ENCODE results near the gene LRSAM1. TPM values are rescaled to one million over a fixed set of nuclear protein-coding genes. Genes with fewer than 3 reads are reported as not detected.

LRSAM1 gene
- total RNA-seq, 1 donor from 2014 or later: 27.5 TPM

- Mint-ChIP-seq H3K9me3 (ENCODE audit: low read depth) (no peaks in the 10 kb centered on the region), H3K27ac (ENCODE audit: unreplicated experiment) (no peak overlapping the region), H3K4me1 (ENCODE audit: low read depth) (no peaks in the 10 kb centered on the region), H3K4me3 (ENCODE audit: unreplicated experiment) (no peak overlapping the region), H3K36me3 (ENCODE audit: low read depth) (peaks cover 4% of the 10 kb centered on the region), H3K27me3 (ENCODE audit: low read depth) (no peaks in the 10 kb centered on the region)
- no peak for TF ChIP-seq CTCF (IDR thresholded peaks at IDR 0.05)
- DNase-seq (ENCODE audit: low spot score): peak; percentile 87
Measured at GRCh38 chr9:127405344-127406125, 45.8 kb upstream of the LRSAM1 start.

GRCh38 chr9:127406799-127407491, 44.4 kb upstream of the LRSAM1 start:
- Mint-ChIP-seq H3K27me3 (ENCODE audit: low read depth) (no peaks in the 10 kb centered on the region), H3K27ac (ENCODE audit: unreplicated experiment) (no peak overlapping the region), H3K4me3 (ENCODE audit: unreplicated experiment) (no peak overlapping the region), H3K4me1 (ENCODE audit: low read depth) (no peaks in the 10 kb centered on the region), H3K9me3 (ENCODE audit: low read depth) (no peaks in the 10 kb centered on the region), H3K36me3 (ENCODE audit: low read depth) (peaks cover 4% of the 10 kb centered on the region)
- peak; percentile 68 for DNase-seq (ENCODE audit: low spot score)
- TF ChIP-seq CTCF (IDR thresholded peaks at IDR 0.05): no peak

- Mint-ChIP-seq H3K4me3 (ENCODE audit: unreplicated experiment) (no peak overlapping the region), H3K27me3 (ENCODE audit: low read depth) (no peaks in the 10 kb centered on the region), H3K27ac (ENCODE audit: unreplicated experiment) (no peak overlapping the region), H3K9me3 (ENCODE audit: low read depth) (no peaks in the 10 kb centered on the region), H3K4me1 (ENCODE audit: low read depth) (no peaks in the 10 kb centered on the region), H3K36me3 (ENCODE audit: low read depth) (peaks cover 4% of the 10 kb centered on the region)
- DNase-seq (ENCODE audit: low spot score): no peak
- no peak for TF ChIP-seq CTCF (IDR thresholded peaks at IDR 0.05)
Measured at GRCh38 chr9:127407492-127407843, 43.8 kb upstream of the LRSAM1 start.

GRCh38 chr9:127411122-127411521, 40.2 kb upstream of the LRSAM1 start:
- no peak overlapping the region for H3K27ac Mint-ChIP-seq (ENCODE audit: unreplicated experiment)
- TF ChIP-seq CTCF (IDR thresholded peaks at IDR 0.05): no peak

GRCh38 chr9:127415141-127415540, 36.2 kb upstream of the LRSAM1 start:
- DNase-seq (ENCODE audit: low spot score): no peak
- TF ChIP-seq CTCF (IDR thresholded peaks at IDR 0.05): no peak
- Mint-ChIP-seq H3K27ac (ENCODE audit: unreplicated experiment) (no peak overlapping the region), H3K27me3 (ENCODE audit: low read depth) (no peaks in the 10 kb centered on the region), H3K9me3 (ENCODE audit: low read depth) (no peaks in the 10 kb centered on the region), H3K36me3 (ENCODE audit: low read depth) (no peaks in the 10 kb centered on the region), H3K4me3 (ENCODE audit: unreplicated experiment) (no peak overlapping the region), H3K4me1 (ENCODE audit: low read depth) (peaks cover 5% of the 10 kb centered on the region)

More at GRCh38 chr9:127411122-127411521, 40.2 kb upstream of the LRSAM1 start:
- no peak for DNase-seq (ENCODE audit: low spot score)
- no peaks in the 10 kb centered on the region for H3K36me3 Mint-ChIP-seq (ENCODE audit: low read depth)
- no peaks in the 10 kb centered on the region for H3K9me3 Mint-ChIP-seq (ENCODE audit: low read depth)
- no peak overlapping the region for H3K4me3 Mint-ChIP-seq (ENCODE audit: unreplicated experiment)
- no peaks in the 10 kb centered on the region for H3K27me3 Mint-ChIP-seq (ENCODE audit: low read depth)
- H3K4me1 Mint-ChIP-seq (ENCODE audit: low read depth): no peaks in the 10 kb centered on the region

Data from chondrocyte (in vitro differentiated cells).